ENCODE data around the gene CLK2.
"Not testable (repeated sequence)": the region's sequence is repeated elsewhere in the genome, so short reads cannot be mapped to it uniquely, and the experiment has no call there.

The CLK2 gene

DNA sequence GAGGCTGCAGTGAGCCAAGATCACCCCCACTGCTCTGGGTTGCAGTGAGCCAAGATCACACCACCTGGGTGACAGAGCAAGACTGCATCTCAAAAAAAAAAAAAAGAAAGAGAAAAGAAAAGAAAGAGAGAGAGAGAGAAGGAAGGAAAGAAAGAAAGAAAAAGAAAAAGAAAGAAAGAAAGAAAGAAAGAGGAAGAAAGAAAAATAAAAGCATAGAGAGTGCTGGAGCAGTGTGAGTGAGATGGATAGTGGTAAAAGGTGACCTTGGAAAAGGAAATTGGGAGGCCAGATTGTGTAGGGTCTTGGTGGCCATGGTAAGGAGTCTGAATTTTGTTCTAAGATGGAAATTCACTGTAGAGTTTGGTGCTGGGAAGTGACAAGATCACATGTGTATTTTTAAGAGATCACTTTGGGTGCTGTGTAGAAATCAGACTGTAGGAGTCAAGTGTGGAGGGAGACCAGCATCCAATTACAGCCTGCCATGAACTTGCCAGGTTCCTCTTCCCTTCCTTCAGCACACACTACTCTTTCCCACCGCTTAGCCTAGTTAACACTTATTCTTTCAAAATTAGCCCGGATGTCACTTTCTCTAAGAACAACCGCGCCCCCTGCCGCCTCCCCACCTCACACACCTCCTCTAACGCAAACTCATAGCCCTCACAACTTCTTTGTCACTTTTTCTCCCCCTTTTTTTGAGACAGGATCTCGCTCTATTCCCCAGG is 47.0 kb downstream of the CLK2 start:
- peak overlapping the region; percentile 80 for H3K27ac ChIP-seq
- TF ChIP-seq, protein P1, sequence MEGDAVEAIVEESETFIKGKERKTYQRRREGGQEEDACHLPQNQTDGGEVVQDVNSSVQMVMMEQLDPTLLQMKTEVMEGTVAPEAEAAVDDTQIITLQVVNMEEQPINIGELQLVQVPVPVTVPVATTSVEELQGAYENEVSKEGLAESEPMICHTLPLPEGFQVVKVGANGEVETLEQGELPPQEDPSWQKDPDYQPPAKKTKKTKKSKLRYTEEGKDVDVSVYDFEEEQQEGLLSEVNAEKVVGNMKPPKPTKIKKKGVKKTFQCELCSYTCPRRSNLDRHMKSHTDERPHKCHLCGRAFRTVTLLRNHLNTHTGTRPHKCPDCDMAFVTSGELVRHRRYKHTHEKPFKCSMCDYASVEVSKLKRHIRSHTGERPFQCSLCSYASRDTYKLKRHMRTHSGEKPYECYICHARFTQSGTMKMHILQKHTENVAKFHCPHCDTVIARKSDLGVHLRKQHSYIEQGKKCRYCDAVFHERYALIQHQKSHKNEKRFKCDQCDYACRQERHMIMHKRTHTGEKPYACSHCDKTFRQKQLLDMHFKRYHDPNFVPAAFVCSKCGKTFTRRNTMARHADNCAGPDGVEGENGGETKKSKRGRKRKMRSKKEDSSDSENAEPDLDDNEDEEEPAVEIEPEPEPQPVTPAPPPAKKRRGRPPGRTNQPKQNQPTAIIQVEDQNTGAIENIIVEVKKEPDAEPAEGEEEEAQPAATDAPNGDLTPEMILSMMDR (conservative IDR thresholded peaks at IDR 0.05) = peak; percentile 70
- no peak for TF ChIP-seq ZFX (IDR thresholded peaks at IDR 0.05)

DNA sequence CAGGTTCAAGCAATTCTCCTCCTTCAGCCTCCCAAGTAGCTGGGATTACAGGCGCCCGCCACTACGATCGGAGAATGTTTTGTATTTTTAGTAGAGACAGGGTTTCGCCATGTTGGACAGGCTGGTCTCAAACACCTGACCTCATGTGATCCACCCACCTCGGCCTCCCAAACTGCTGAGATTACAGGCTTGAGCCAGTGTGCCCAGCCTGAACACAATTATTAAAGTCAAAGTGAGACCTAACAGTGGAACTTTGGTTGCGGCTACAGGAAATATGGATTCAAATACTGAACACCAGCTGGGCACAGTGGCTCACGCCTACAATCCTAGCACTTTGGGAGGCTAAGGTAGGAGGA is 47.9 kb downstream of the CLK2 start:
- H3K27ac ChIP-seq = peak overlapping the region; percentile 80; the same call in 1 of the 2 replicates

DNA sequence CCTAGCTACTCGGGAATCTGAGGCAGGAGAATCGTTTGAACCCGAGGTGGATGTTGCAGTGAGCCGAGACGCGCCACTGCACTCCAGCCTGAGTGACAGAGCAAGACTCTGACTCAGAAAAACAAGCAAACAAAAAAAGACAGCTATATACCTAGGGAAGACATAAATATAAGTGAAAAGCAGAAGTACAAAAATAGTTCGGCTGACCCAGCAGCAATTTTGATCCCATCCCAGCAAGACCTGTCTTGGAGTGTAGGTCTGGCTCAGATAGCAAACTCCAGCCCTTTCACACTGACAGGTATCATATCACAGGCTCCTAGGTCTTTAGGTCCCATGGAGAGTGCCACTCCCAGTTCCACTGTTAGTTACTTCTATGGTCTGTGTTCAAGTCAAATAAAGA is 50.3 kb downstream of the CLK2 start:
- no peak overlapping the region for H3K27ac ChIP-seq
- TF ChIP-seq, protein P1 (conservative IDR thresholded peaks at IDR 0.05) = no peak
- no peak for TF ChIP-seq ZFX (IDR thresholded peaks at IDR 0.05)

DNA sequence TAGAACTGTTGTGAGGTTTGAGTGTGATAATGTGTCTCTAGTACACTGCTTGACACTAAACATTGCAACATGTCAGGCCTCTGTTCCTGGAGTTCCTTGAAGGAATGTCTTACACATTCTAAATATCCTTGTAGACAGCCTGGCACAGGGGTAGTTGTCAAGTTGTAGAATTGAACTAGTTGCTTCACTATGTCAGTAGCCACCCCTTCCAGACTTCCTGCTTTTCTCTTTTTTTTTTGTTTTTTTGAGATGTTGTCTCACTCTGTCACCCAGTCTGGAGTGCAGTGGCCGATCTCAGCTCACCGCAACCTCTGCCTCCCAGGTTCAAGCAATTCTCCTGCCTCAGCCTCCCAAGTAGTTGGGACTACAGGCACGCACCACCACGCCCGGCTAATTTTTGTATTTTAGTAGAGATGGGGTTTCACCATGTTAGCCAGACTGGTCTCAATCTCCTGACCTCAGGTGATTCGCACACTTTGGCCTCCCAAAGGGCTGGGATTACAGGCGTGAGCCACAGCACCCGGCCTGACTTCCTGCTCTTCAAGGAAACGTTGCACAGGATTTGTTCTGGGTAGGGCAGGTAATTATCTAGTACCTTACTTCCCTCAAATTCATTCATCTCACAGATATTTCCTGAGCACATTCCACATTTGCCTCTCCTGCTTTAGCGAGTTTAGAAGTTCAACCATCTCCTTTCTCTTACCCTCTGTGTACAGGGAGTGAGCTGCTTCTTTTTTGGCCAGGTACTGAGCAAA is 52.9 kb downstream of the CLK2 start:
- not testable (repeated sequence) for H3K27ac ChIP-seq

DNA sequence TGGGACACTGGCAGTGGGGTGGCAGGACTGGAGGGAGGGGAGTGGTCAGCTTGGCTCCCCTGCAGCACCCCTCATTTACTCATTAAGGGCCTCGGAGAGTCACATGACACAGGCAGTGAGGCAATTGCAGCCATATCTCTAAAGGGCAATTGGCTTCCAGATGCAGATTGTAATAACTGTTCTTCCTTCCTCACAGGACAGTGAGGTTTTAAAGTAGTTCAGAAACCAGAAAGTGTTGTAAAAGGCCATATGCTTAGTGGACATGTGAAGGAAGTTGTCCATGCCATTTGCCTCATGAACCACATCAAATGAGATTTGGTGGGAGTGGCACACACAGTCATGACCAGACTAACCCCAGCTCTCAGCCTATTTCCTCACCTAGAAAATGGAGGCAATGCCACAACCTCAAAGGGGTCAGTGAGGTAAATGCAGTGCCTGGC is 53.7 kb downstream of the CLK2 start:
- TF ChIP-seq, protein P1 (conservative IDR thresholded peaks at IDR 0.05) = no peak
- TF ChIP-seq ZFX (IDR thresholded peaks at IDR 0.05) = no peak
- H3K27ac ChIP-seq = no peak overlapping the region

DNA sequence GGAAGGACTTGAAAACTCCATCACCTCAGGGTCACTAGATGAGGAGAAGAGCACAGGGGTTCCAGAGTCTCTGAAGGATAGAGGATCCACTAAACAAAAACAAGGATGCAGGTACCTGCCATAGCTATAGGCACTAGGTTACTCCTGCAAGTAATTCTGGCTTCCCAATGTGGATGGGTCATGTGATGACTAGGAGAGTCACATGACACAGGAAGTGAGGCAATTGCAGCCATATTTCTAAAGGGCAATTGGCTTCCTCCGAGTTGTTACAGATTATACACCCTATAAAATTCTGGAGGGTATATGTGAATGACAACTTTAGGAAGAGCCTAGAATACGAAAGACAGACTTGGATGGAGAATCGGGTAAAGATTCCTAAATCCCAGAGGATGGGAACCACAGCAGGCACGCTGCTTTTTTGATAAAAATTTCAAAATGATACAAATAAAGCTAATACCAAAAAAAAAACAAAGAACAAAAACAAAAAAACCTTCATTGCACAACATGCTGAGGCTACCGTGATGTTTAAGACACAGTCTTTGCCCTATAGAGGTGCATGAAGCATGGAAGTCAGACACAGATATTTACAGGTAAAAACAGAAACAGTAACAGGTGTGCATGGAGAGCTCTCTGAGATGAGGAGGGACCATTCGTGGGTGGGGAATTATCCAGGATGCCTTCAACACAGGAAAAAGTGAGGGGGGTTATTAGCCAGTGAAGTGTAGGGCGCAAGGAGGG is 54.3 kb downstream of the CLK2 start:
- H3K27ac ChIP-seq = no peak overlapping the region
- TF ChIP-seq, protein P1 (conservative IDR thresholded peaks at IDR 0.05) = no peak

DNA sequence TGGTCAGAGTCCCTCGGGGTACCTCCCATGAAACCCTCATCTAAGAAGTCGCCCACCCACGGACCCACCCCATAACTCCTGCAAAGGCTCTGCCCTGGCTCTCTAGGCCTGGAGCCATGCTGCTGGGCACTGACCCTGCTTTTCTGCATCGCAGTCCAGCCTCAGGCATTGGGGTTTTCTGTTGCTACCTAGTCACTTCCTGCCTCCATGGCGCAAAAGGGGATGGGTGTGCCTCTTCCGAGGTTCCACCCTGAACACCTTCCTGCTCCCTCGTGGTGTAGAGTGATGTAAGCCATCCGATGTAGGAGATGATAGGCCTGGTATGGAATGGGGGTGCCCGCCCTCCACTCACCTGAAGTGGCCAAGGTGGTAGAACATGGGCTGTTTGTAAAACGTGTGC is 58.6 kb downstream of the CLK2 start:
- H3K27ac ChIP-seq = not testable (repeated sequence)

Data from C4-2B (cell line).